HG03139 (cell line): ENCODE measurements around the gene RPL28.

Experiments
- ATAC-seq: cut with Tn5 transposase; IDR thresholded peaks from one replicate; pipeline ENCODE4 v1.9.1; 2021; ENCODE audit not compliant: unreplicated experiment

RPL28 gene

GRCh38 chr19:55385724-55386492, at the start of gene RPL28:
Gene RPL28, plus strand, starts transcription at chr19:55385932. Its CDS starts 426 bp downstream, at chr19:55386358.
- peak; percentile 71 for ATAC-seq

DNA sequence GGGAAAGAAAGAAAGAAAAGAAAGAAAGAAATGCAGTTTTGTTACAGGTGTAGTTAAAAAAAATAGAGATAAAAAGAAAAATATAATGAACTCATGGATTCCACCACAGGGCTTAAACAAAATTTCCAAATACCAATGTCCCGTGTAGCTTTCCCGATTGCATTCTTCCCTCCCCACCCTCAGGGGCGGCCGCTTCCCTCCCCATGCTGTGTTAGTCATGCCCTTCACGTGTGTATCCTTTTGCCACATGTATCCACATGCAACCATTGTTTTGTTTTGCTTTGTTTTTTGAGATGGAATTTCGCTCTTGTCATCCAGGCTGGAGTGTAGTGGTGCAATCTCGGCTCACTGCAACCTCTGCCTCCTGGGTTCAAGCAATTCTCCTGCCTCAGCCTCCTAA, 49.6 kb upstream of the RPL28 start:
- ATAC-seq: no peak

DNA sequence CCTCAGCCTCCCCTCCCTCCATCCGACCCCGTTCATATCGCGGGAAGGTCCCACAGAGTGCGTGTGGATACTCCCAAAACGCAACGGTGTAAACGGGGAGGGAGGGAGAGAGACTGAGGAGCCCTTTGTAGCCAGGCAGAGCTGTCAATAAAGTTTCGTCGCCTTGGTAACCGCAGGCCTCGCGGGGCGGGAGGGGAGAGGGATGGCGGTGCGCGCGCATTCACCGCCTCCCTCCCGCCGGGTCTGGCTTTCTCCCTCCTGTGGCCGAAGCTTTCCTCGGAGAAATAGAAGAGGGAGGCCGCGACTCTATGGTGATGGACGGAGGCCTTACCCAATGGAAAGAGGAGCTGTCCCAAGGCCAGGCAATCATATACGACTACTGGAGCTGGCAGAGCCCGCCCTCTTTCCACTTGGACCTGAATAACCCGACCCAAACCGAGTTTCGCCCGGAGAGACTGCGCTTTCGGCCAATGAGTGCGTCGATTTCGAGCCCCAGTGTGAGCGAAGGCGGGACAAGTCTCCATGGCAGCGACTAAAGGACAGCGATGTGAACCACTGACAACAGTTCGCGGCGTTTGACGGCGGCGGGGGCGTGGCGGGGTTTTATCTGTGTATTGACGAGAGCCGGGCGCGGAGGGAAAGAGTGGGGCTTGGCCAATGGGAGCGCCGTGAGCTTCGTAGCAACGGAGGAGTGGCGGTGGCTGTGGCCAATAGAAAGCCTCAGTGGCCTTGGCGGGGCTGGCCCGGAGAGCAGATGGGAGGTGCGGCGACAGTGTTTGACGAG, 46.4 kb upstream of the RPL28 start, which contains the start of gene KMT5C:
Gene KMT5C, plus strand, starts transcription at position 772 of the 784 bp plus-strand sequence. CDS start 2,061 bp downstream, outside the sequence.
- peak; percentile 74 for ATAC-seq

GRCh38 chr19:55339889-55340783, 45.6 kb upstream of the RPL28 start:
- no peak for ATAC-seq

DNA sequence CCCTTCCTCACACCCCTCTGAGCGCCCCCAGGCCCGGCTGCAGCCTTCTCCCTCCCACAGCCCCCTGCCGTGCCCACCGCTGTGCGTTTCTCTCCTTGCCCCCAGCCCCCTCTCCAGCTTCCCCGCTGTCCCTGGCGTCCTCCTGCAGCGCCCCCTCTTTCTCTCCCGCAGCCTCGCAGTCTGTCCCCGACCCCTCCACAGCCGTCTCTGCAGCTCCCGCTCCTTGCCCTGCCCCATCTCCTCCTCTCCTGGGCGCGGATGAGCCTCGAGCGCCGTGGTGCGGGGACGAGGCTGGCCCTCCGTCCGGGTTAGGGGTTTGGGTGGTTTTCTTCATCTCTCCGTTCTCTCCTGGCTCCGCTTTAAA, 45.0 kb upstream of the RPL28 start:
- ATAC-seq: no peak

- ATAC-seq: no peak
Measured at GRCh38 chr19:55341171-55341588, 44.6 kb upstream of the RPL28 start.

GRCh38 chr19:55341595-55342531, 43.9 kb upstream of the RPL28 start:
- no peak for ATAC-seq

- no peak for ATAC-seq
Measured at GRCh38 chr19:55344444-55344843, 41.3 kb upstream of the RPL28 start.

GRCh38 chr19:55345101-55345817, 40.5 kb upstream of the RPL28 start:
- ATAC-seq: no peak

- ATAC-seq: no peak
Measured at GRCh38 chr19:55345818-55346724, 39.7 kb upstream of the RPL28 start.

GRCh38 chr19:55346725-55347441, 38.8 kb upstream of the RPL28 start:
- no peak for ATAC-seq

DNA sequence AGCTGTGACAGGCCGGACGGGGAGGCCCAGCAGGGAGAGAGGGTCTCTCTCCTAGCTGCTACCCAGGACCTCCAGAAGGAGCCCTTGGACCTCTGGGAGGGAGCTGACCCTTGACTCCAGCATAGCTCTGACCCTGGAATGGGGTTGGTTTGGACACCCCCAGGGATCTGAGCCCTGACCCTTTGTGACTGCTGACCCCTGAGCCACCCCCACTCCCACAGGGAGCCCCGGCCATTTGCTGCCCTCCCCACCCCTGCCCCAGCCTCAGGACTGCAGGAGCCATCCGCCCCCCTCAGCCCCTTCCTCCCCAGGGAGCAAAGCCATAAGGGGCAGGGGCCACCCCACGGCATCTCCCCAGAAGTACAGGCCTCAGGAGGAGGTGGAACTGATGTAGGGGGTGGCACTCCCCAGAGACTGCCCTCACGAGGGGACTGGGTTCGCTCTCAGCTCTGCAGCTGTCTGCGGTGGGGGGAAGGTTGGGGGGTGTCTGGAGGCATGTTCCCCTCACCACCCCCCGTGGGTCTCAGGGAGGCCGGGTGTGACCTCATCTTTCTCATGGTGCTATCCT, 38.2 kb upstream of the RPL28 start:
- no peak for ATAC-seq

GRCh38 chr19:55348317-55349034, 37.3 kb upstream of the RPL28 start:
- no peak for ATAC-seq

- no peak for ATAC-seq
Measured at GRCh38 chr19:55350620-55351315, 35.0 kb upstream of the RPL28 start.

DNA sequence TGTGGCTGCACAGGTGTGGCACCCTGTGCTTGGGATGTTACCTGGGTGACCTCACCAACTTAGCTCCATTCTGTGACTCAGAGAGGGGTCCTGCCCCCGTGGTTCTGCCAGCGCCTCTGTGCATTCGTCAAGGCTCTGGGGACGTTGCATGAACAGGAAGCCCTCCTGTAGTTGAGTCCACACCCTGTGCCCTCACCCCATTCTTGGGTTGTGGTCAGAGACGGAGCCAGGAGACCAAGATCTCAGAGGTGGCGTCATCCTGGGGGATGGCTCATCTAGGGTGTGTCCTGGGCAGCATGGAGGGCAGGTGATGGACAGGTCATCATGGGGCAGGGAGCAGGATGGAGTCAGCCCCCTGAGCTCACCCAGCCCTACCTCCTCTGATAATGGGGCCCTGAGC, 33.7 kb upstream of the RPL28 start:
- no peak for ATAC-seq

DNA sequence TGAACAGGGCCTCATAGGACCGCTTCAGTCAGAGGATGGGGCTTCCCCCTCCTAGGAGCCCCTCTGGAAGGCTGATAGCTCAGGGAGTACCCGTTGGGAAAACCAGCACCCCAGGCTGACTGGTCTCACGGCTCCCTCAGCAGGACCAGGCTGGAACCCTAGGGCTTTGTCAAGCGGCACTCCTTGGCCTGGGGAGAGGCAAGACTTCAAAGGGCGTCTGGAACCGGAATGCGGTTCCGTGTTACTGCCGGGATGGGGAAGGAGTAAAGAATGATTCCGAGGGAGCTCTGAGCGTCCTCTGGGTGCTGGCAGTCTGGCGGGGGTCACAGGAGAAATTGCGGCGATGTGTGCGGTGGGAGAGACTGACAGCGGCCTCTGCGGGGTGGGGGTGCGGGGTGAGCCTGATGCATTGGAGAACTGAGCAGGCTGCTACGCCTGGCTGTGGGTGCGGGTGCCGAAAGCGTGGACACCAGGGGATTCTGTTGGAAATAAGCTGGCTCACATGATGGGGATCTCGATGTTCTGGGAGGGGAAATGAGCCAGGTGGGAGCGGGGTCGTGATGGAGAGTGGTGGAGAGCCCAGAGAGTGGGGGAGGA, 33.1 kb upstream of the RPL28 start:
- ATAC-seq: no peak
